Fibroblast of lung (primary cell): ENCODE measurements around the gene KRT16.

Source experiments
- EZH2 ChIP-seq: IDR thresholded peaks from 2 replicates; pipeline ENCODE4 v1.5.1; 2012; ENCODE audit warnings: low read length, control low read depth, mild to moderate bottlenecking; ENCODE audit errors: missing control alignments
- TF ChIP-seq, protein P1 (sequence below), 2 donors: IDR thresholded peaks in 1 of 2; conservative IDR thresholded peaks in 1 of 2; 1 replicate in 1 of 2; 2 replicates in 1 of 2; pipeline ENCODE4 v1.5.1; 2011 to 2012; ENCODE audit warnings: low read length in 2 of 2, control low read depth in 1 of 2, inconsistent platforms in 1 of 2, low read depth in 1 of 2, mild to moderate bottlenecking in 1 of 2

DNA sequence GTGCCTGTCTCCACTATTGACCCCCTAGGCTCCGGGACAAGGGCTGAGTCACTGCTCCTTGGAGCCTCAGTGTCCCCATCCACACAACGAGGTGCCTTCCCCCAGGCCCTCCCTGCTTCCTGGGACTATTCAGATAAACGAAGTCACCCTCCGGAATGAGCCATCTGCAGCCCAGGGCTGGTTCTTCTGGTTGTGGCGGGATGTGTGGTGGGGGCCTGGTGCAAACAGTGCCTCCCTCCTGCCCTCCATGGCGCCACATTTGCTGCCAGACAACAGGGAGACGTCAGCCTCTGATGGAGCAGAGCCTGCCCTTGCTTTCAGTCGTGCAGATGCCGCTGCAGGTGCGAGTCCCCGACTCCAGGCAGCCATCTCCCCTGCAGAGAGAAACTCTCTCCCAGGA, 5.1 kb upstream of the KRT16 start:
- TF ChIP-seq, protein P1, sequence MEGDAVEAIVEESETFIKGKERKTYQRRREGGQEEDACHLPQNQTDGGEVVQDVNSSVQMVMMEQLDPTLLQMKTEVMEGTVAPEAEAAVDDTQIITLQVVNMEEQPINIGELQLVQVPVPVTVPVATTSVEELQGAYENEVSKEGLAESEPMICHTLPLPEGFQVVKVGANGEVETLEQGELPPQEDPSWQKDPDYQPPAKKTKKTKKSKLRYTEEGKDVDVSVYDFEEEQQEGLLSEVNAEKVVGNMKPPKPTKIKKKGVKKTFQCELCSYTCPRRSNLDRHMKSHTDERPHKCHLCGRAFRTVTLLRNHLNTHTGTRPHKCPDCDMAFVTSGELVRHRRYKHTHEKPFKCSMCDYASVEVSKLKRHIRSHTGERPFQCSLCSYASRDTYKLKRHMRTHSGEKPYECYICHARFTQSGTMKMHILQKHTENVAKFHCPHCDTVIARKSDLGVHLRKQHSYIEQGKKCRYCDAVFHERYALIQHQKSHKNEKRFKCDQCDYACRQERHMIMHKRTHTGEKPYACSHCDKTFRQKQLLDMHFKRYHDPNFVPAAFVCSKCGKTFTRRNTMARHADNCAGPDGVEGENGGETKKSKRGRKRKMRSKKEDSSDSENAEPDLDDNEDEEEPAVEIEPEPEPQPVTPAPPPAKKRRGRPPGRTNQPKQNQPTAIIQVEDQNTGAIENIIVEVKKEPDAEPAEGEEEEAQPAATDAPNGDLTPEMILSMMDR (conservative IDR thresholded peaks at IDR 0.05 in 1 of 2, IDR thresholded peaks at IDR 0.05 in 1 of 2; ENCODE audit: low read depth in 1 of 2, low read length in 2 of 2) = no peak
- no peak for TF ChIP-seq EZH2
